Spinal cord (tissue), 10 donors: ENCODE measurements around the gene HMX2. TPM values are rescaled to one million over a fixed set of nuclear protein-coding genes. Genes with fewer than 3 reads are reported as not detected.
A peak's percentile ranks its signal among the peaks of the same experiment; 100 is the strongest.
"Not testable (repeated sequence)": the region's sequence is repeated elsewhere in the genome, so short reads cannot be mapped to it uniquely, and the experiment has no call there.

Experiments
- DNase-seq, 6 donors: peaks; one replicate each; pipeline versions ENCODE4 v3.0.0 to v3.0.0-alpha.2; 2013 to 2015; ENCODE audit warnings: low spot score in 6 of 6, low read depth in 4 of 6
- H3K27ac ChIP-seq: one replicate; pipeline ENCODE4 v1.5.1; 2013; ENCODE audit warnings: low read depth, low read length, control low read depth
- H3K27me3 ChIP-seq: one replicate; pipeline ENCODE4 v1.6.1; 2013; ENCODE audit warnings: low read length; ENCODE audit not compliant: control insufficient read depth, insufficient read depth
- H3K36me3 ChIP-seq: one replicate; pipeline ENCODE4 v1.6.1; 2013; ENCODE audit warnings: low read length; ENCODE audit not compliant: control insufficient read depth, insufficient read depth
- H3K4me1 ChIP-seq: one replicate; pipeline ENCODE4 v1.6.1; 2013; ENCODE audit warnings: low read length; ENCODE audit not compliant: control insufficient read depth, insufficient read depth
- H3K4me3 ChIP-seq: one replicate; pipeline ENCODE4 v1.5.1; 2013; ENCODE audit warnings: low read depth, low read length, control low read depth
- H3K9me3 ChIP-seq: one replicate; pipeline ENCODE4 v1.6.1; 2013; ENCODE audit warnings: low read length; ENCODE audit not compliant: control insufficient read depth, insufficient read depth
- WGBS: methylation state at CpG from one replicate; pipeline ENCODE4 v1.1.5; 2013; ENCODE audit warnings: missing lambda C conversion rate; ENCODE audit not compliant: insufficient coverage; 5-methylcytosine and 5-hydroxymethylcytosine counted together
- polyA plus RNA-seq, 2 donors: library from polyadenylated mRNA; unstranded; fragments of 120-200 nt; gene quantifications; one replicate each; pipeline ENCODE4 v1.2.1, GENCODE V29; 2013; ENCODE audit not compliant: insufficient read length in 2 of 2
- total RNA-seq, 2 donors: library from RNA; depleted of rRNA in 1 of 2; stranded (reverse); fragments of 120-200 nt in 1 of 2; fragments of >200 nt in 1 of 2; gene quantifications; one replicate each; pipeline versions ENCODE4 v1.2.3 to v1.2.4, GENCODE V29; 2013 to 2014
- donor health status: healthy.

The HMX2 gene
- total and polyA plus RNA-seq, 4 donors: 0.09 to 0.68 TPM; not detected in 2

- no peaks in the 10 kb centered on the region for H3K4me1 ChIP-seq
- H3K36me3 ChIP-seq: no peaks in the 10 kb centered on the region
- H3K27me3 ChIP-seq: no peaks in the 10 kb centered on the region
- H3K27ac ChIP-seq: no peak overlapping the region
- H3K4me3 ChIP-seq: no peak overlapping the region
- no CpG with 5 or more reads among the region's 2 CpGs for WGBS
- no peaks in the 10 kb centered on the region for H3K9me3 ChIP-seq
- no peak for DNase-seq
These were observed 16.4 kb downstream of the HMX2 start for GRCh38 chr10:123164319-123164718.

DNA sequence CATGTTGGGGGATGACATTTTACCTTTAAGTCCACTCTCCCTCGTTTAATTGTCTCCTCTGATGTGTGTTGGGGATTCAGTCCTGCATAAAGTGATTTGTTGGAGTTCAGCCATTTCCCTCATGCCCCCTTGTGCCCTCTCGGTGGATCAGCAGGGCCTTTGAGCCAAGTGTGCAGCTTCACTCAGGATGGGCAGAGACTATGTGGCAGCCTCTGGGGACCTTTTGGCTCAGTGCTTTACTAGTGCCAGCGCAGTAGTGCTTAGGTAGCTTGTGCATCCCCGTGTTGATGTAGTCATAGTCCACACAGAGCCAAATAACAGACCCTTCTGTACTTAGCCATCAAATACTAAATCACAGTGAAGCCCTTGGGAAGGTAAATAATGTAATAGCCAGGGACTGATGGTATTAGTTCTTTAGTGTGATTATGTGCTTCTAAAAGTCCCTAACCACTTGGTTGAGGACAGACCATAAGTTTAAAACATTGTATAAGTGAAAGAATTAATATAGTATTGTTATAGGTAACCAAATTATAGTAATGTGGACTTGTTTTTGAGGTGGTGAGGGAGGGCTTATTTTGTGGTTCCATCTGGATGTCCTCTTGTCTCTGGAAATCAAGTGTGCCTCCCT is 17.6 kb downstream of the HMX2 start:
- Histone ChIP-seq H3K4me1 (no peaks in the 10 kb centered on the region), H3K4me3 (no peak overlapping the region), H3K27ac (no peak overlapping the region), H3K36me3 (no peaks in the 10 kb centered on the region), H3K9me3 (no peaks in the 10 kb centered on the region), H3K27me3 (no peaks in the 10 kb centered on the region)
- 27% methylated on average over 1 of the region's 4 CpGs for WGBS
- peak in 1 of 6 donors; percentile 5 for DNase-seq

GRCh38 chr10:123166618-123167017 is 18.7 kb downstream of the HMX2 start:
- H3K36me3 ChIP-seq: no peaks in the 10 kb centered on the region
- WGBS: 100% methylated on average over 2 of the region's 2 CpGs

DNA sequence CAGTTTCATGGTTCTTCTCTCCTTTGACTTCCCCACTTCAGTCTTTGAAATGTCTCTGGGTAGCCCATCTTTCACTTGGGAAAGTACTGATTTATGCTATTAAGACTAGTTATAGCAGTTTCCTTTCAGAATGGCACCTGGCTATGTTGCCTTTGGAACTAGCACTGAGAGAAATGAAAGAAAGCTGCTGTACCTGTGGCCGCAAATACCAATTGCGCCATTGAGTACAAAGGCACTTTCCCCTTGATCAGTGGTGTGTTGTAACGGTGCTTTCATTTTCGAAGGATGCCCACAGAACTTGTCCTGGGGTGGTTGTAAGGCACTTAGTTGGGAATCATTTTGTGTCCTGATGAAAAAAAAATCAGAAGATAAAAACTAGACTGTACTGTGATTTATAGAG is 23.0 kb downstream of the HMX2 start:
- no peak for DNase-seq
- 100% methylated on average over 4 of the region's 4 CpGs for WGBS
- Histone ChIP-seq H3K27ac (no peak overlapping the region), H3K4me1 (no peaks in the 10 kb centered on the region), H3K9me3 (no peaks in the 10 kb centered on the region), H3K36me3 (peaks cover 4% of the 10 kb centered on the region), H3K4me3 (no peak overlapping the region), H3K27me3 (no peaks in the 10 kb centered on the region)

More at GRCh38 chr10:123166618-123167017, 18.7 kb downstream of the HMX2 start:
- H3K27ac ChIP-seq: no peak overlapping the region
- no peak for DNase-seq
- H3K4me1 ChIP-seq: no peaks in the 10 kb centered on the region
- no peaks in the 10 kb centered on the region for H3K9me3 ChIP-seq
- H3K27me3 ChIP-seq: no peaks in the 10 kb centered on the region
- no peak overlapping the region for H3K4me3 ChIP-seq

GRCh38 chr10:123171616-123172015 is 23.7 kb downstream of the HMX2 start:
- not testable (repeated sequence) for H3K27ac ChIP-seq, DNase-seq, H3K4me1 ChIP-seq, H3K4me3 ChIP-seq, H3K27me3 ChIP-seq, H3K9me3 ChIP-seq, H3K36me3 ChIP-seq
- 92% methylated on average over 9 of the region's 10 CpGs for WGBS

DNA sequence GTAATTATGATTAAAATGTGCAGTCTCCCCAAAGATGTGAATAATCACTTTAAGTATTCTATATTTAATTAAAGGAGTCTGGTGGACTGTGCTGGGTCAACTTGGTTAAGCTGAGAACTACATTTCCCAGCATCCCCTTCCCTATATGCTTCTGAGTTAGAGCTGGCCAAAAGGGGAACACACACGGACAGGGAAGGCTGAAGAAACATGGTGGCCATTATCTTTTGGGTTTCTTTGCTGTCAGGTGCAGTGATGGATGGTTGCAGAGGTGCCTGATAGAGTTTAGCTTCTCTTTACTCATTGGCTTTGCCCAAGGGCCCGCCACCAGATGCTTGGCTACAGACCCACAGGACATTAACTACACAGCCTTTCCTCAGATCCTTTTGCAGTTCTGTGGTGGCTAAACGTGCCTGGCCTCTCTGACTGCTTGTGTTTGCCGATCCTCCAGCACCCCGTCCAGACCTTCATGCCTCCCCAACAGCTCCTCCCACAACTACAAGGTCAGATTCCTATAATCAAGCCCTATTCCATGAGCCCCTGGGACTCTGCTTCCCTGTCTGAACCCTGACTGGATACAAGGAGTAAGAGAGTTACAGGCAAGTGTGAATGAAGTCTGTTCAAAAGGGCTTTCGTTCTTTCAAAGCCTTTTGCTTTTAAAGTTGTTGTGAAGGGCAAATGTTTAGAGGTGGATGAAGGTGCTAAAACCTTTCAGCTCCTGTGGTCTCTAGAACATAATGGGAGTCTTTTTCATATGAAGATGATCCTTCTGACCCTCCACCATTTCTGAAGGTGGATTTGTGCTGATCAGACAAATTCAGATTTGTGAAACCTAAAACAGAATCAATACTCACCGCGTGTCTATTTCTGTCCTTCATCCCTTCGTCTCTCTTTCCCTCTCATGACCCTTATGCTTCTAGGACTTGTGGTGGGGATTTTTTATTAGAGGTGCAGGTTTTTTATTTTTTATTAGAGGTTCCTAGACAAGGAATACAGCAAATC is 27.8 kb downstream of the HMX2 start:
- H3K4me1 ChIP-seq: no peaks in the 10 kb centered on the region
- DNase-seq: no peak
- H3K36me3 ChIP-seq: peaks cover 4% of the 10 kb centered on the region
- WGBS: 59% methylated on average over 5 of the region's 9 CpGs
- H3K27ac ChIP-seq: no peak overlapping the region
- no peaks in the 10 kb centered on the region for H3K9me3 ChIP-seq
- no peak overlapping the region for H3K4me3 ChIP-seq
- no peaks in the 10 kb centered on the region for H3K27me3 ChIP-seq

DNA sequence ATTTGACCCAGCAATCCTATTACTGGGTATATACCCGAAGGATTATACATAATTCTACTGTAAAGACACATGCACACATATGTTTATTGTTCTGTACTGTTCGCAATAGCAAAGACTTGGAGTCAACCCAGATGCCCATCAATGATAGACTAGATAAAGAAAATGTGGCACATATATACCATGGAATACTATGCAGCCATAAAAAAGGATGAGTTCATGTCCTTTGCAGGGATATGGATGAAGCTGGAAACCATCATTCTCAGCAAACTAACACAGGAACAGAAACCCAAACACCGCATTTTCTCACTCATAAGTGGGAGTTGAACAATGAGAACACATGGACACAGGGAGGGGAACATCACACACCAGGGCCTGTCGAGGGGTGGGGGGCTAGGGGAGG is 30.5 kb downstream of the HMX2 start:
- H3K9me3 ChIP-seq, H3K4me1 ChIP-seq, DNase-seq, H3K27me3 ChIP-seq, H3K27ac ChIP-seq, H3K36me3 ChIP-seq, H3K4me3 ChIP-seq: not testable (repeated sequence)
- no CpG with 5 or more reads among the region's 4 CpGs for WGBS

GRCh38 chr10:123180101-123181090 is 32.5 kb downstream of the HMX2 start:
- no peaks in the 10 kb centered on the region for H3K4me1 ChIP-seq
- 95% methylated on average over 2 of the region's 7 CpGs for WGBS
- DNase-seq: no peak

GRCh38 chr10:123183724-123184123 is 35.8 kb downstream of the HMX2 start:
- no peak overlapping the region for H3K27ac ChIP-seq
- H3K27me3 ChIP-seq: no peaks in the 10 kb centered on the region
- WGBS: no CpG with 5 or more reads among the region's 2 CpGs
- no peak overlapping the region for H3K4me3 ChIP-seq
- DNase-seq: no peak
- peaks cover 6% of the 10 kb centered on the region for H3K9me3 ChIP-seq
- H3K4me1 ChIP-seq: no peaks in the 10 kb centered on the region
- H3K36me3 ChIP-seq: no peaks in the 10 kb centered on the region

More at GRCh38 chr10:123180101-123181090, 32.5 kb downstream of the HMX2 start:
- H3K9me3 ChIP-seq: peaks cover 6% of the 10 kb centered on the region
- H3K27ac ChIP-seq: no peak overlapping the region
- H3K36me3 ChIP-seq: peaks cover 4% of the 10 kb centered on the region
- no peaks in the 10 kb centered on the region for H3K27me3 ChIP-seq
- no peak overlapping the region for H3K4me3 ChIP-seq
